Measurements from ENCODE around the gene WDR86.

GRCh38 chr7:151394076-151395035 is 15.5 kb downstream of the WDR86 start:
- TF ChIP-seq CTCF (conservative IDR thresholded peaks at IDR 0.05; ENCODE audit: low read depth, low read length) (no peak), EZH2 (IDR thresholded peaks at IDR 0.05; ENCODE audit: borderline replicate concordance, low read depth, low read length, poor library complexity, severe bottlenecking) (no peak)

All from A673 (cell line).